ENCODE measurements around the gene NPIPB2.

DNA sequence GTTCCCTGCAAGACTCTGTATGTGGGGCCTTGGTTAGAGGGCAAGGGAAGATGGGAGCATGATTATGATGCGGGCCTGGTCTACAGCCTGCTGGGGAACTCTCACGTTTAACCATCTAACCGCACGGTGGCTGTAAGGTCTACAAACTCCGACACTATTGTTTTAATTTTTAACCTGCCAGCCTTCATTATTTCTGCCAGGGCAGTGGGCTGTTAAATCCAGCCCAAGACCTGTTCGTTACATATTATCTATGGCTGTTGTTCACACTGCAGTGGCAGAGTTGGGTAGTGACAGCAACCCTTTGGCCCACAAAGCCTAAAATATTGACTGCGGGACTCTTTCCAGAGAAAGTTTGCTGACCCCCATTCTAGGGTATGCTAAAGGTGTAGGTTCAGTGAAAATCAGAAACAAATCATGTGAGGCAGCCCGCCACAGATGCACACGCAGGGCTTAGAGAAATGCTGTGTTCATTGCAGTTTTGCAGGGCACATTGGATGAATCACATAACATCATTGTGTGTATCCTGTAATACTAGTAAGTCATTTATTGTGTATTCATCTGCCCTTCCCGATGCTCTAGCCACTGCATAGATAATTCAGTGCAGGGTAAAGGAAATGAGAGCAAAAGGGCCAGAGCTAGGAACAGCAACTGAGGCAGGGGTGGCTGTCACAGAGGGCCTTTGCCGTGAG lies 49.0 kb upstream of the NPIPB2 start:
- TF ChIP-seq, protein P1, sequence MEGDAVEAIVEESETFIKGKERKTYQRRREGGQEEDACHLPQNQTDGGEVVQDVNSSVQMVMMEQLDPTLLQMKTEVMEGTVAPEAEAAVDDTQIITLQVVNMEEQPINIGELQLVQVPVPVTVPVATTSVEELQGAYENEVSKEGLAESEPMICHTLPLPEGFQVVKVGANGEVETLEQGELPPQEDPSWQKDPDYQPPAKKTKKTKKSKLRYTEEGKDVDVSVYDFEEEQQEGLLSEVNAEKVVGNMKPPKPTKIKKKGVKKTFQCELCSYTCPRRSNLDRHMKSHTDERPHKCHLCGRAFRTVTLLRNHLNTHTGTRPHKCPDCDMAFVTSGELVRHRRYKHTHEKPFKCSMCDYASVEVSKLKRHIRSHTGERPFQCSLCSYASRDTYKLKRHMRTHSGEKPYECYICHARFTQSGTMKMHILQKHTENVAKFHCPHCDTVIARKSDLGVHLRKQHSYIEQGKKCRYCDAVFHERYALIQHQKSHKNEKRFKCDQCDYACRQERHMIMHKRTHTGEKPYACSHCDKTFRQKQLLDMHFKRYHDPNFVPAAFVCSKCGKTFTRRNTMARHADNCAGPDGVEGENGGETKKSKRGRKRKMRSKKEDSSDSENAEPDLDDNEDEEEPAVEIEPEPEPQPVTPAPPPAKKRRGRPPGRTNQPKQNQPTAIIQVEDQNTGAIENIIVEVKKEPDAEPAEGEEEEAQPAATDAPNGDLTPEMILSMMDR (conservative IDR thresholded peaks at IDR 0.05; ENCODE audit: low read depth, low read length): no peak
- TF ChIP-seq EZH2phosphoT487 (IDR thresholded peaks at IDR 0.05; ENCODE audit: borderline replicate concordance, low read length) (no peak), EZH2 (IDR thresholded peaks at IDR 0.05; ENCODE audit: low read length, unreplicated experiment) (no peak)

All from PC-3 (cell line).